Hippocampal formation (tissue), 2 donors: ENCODE measurements around the gene ATP11C.
"Not testable (repeated sequence)": the region's sequence is repeated elsewhere in the genome, so short reads cannot be mapped to it uniquely, and the experiment has no call there.

Source experiments
- DNase-seq, 2 donors: peaks; one replicate each; lab custom pipeline; 2025; lab: John Stamatoyannopoulos, UW

The ATP11C gene

DNA sequence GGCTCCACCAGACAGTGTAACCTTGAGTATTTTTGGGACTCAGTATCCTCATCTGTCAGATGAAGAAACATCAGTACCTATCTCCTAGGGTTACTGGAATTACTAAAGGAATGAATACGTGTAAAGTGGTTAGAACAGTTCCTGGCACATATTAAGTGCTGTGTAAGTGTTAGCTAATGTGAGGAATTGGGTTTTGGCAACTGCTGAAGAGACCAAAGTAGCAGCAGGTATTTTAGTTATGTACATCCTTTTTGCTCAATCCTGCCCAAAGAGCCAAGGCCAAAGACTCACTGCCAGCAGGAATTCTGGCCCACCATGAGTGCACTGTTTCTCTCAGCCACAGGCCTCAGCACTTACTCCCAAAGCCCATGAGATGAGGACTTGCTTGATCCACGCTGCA lies 208.2 kb downstream of the ATP11C start:
- DNase-seq, result no peak

DNA sequence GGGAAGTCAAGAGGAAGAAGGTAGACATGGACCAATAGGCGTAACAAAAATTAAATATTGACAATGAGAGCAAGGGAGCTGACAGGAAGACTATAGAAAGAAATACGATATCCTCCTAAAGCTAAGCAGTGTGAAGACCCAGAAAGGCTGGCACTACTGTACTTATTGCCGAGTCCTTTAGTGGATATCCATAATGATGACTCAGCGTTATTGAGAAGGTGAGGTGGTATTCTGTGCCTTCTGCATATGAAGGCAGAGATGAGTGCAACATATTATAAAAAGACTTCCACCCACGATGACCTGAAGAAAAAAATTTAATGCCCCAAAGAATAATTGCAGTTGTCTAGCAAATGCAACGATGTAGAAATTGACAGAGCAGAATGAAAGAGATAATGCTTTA lies 211.9 kb downstream of the ATP11C start:
- DNase-seq, result no peak

DNA sequence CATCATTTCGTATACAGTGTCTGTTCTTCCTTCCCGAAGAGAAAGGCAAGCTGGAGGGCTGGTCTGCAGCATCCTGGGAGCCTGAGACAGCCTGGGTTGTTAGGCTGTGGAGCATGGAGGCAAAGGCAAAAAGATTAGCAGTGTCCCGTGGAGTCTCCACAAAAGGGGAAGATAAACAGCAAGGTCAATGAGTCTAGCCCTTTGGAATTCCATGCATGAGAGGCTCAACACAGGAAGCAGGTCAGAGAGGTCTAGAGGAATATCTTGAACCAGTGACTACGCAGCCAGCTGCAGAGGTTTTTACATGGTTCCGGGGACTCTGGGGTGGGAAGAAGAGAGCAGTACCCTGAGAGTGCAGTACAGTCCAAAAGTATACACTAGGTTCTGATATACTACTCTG lies 212.7 kb downstream of the ATP11C start:
- DNase-seq, result no peak

DNA sequence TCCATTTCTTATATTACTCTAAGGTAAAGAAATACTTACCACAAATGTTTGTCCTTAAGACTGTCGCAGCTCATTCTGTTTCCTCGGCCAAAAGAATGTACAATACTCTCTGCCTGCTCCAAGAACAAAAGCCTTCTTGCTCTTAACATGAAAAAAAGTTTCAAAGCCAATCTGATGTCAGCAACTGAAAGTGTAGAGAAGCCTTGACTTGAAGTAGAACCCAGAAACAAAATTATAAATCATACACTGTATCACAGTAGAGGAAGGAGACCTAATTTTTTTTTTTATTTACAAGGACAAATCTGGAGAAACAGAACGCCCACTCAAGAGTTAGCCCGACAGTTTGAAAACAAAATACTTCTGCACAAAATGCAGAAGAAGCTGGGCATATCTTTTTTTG lies 224.8 kb downstream of the ATP11C start, which contains the start of gene MCF2:
Gene MCF2, minus strand, starts transcription at position 101 of the 400 bp plus-strand sequence. CDS start 56,423 bp downstream, outside the sequence.
- no peak for DNase-seq

DNA sequence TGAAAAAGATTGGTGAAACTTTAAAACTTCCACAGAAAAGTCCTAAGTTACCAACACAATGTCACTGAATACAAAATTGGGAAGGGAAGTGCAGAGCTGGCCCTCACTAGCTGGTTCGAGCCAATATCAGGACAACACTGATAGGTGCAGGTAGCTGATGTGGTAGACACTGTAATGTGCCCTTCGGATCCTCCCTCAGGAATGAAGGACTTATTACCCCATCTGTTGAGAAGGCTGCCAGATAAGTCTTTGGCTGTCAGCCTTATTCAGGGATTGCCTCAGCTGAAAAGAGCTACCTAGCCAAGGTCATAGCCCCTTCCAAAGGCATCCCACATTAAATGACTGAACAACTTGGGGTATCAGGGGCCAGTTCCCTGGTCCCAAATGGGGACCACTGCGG lies 230.2 kb downstream of the ATP11C start:
- DNase-seq, result no peak

DNA sequence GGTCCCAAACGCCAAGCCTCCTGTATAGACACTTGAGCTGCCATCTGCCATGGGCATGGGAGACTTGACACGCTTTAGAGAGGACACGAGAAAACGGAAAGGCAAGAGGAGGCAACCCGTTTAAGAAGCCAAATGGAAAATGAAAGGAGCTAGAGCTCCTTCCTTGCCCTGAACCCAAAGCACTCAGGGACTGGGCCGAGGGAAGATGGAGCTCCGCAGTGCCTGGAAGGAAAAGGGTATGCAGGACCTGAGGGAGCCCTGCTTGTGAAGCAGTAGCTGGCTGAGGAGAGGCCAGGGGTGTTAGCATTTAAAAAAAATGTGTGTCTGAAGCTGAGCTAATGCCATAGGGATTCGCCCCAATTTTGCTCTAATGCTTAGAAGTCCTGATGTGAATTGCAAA lies 239.9 kb downstream of the ATP11C start:
- no peak for DNase-seq

DNA sequence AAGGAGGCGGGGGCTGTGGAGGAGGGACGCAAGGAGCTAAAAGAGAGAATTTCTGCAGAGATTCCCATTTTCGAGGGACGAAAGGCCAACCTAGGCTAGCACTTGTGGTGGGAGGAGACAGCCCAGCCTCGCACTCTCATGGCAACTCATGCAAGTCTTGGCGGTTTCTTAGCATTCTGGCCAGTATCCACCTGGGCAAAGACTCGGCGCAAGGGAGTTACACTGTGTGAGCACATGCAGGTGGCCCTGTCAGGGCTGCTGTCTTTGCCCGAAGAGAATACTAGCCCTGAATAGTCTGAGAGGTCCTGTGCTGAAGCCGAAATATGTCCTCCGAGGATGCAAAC lies 240.4 kb downstream of the ATP11C start:
- no peak for DNase-seq

DNA sequence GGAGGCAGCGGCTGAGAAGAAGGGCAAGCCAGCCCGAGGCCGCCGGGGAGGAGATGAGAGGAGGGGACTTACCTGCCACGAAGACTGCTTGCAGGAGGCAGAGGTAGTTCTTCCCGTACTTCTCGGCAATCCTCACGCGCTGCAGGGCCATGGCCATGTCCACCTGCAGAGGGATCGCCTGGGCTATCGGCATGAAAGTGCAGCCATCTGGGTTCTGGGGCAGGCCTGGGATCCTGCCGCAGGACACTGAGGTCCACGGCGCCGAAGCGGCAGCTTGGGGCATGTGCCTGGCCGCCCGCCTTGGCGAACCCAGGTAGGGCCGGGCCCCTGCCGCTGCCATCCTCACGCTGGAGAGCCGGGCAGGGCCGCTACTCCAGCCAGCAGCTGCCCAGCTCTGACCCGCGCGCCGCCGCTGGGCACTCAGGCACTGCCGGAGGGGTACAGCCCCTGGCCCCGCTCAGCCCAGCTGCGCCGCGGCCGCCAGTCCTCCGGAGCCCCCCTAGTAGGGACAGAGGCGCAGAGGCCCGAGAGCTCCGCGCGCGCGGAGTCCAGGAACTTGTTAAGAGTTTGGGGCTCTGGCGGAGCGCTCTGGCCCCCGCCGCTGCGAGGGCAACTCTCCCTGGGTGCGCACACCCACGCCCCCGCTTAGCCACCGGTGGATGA lies 240.9 kb downstream of the ATP11C start:
- no peak for DNase-seq

DNA sequence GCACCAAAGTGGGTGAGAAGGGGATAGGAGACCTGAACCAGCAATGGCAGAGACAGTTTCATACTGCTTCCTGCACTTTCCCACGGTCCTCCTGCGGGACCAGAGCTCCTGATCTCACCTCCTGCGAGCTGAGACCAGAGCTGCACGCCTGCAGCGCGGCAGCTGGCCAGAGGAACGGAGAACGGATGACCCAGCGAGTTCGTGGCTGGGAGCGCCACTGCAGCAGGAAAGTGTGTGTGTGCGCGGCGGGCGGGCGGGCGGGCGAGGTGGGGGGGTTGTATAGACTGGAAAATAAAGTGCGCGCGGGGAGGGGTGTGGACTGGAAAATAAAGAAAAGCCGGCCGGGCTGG lies 241.4 kb downstream of the ATP11C start:
- no peak for DNase-seq

DNA sequence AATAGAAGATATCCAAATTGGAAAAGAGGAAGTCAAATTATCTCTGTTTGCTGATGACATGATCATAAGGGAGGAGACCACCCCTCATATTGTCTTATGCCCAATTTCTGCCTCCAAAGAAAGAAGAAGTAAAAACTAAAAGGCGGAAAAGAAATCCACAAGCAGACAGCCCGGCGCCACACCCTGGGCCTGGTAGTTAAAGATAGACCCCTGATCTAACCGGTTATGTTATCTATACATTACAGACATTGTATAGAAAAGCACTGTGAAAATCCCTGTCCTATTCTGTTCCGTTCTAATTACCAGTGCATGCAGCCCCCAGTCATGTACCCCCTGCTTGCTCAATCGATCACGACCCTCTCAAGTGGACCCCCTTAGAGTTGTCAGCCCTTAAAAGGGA lies 247.7 kb downstream of the ATP11C start:
- not testable (repeated sequence) for DNase-seq

DNA sequence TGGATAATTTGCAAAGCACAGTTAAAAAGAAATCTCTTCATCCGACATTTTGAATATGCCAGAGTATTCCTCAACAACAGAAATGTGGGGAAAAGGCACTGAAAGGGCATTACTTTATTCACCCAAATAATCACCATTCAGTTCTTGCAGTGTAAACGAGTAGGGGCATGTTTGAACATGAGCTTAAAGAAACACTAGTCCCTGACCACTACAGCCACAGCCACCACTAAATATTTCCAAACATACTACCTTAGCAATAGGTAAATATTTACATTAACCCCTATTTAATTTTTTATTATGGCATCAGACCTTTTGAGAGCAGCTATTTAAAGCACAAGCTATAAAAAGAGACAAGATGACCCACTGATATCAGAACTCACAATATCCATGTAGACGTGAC lies 252.5 kb downstream of the ATP11C start:
- no peak for DNase-seq
